ENCODE measurements around the gene ITM2C.

- TF ChIP-seq POLR2A (IDR thresholded peaks at IDR 0.05) (no peak), CTCF (IDR thresholded peaks at IDR 0.05 in 4 of 5, conservative IDR thresholded peaks at IDR 0.05 in 1 of 5) (no peak)
Measured at GRCh38 chr2:230919681-230920080, 54.9 kb downstream of the ITM2C start.

Data from gastrocnemius medialis (tissue), 4 donors.